Measurements from ENCODE around the gene PVALB.

PVALB gene

DNA sequence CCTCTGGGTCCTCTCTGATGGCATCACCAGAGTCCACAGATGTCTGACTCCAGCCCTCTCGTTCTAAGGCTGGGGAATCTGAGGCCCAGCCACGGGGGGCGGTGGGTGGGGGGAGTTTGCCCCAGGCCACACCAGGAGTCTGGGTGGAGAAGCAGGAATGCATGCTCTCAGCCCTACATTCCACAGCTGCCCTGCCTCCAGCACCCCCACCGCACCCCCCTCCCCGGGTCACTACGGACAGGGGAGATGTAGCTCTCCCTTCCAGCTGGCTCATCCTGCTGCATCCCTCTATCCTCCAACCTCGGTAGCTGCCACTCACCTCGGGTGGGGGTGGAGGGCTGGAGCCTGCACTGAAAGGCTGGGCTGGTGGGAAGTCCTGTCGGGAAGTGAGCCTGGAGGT lies 2.3 kb upstream of the PVALB start:
- TF ChIP-seq, protein P1, sequence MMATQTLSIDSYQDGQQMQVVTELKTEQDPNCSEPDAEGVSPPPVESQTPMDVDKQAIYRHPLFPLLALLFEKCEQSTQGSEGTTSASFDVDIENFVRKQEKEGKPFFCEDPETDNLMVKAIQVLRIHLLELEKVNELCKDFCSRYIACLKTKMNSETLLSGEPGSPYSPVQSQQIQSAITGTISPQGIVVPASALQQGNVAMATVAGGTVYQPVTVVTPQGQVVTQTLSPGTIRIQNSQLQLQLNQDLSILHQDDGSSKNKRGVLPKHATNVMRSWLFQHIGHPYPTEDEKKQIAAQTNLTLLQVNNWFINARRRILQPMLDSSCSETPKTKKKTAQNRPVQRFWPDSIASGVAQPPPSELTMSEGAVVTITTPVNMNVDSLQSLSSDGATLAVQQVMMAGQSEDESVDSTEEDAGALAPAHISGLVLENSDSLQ (IDR thresholded peaks at IDR 0.05) = no peak
- TF ChIP-seq ELF4 (IDR thresholded peaks at IDR 0.05) = no peak
- no peak for TF ChIP-seq SP1 (IDR thresholded peaks at IDR 0.05)
- TF ChIP-seq LEF1 (IDR thresholded peaks at IDR 0.05; ENCODE audit: borderline replicate concordance) = no peak
- TF ChIP-seq L3MBTL2 (conservative IDR thresholded peaks at IDR 0.05) = no peak
- TF ChIP-seq HDGF (IDR thresholded peaks at IDR 0.05; ENCODE audit: borderline replicate concordance) = no peak
- TF ChIP-seq ARNT (IDR thresholded peaks at IDR 0.05) = no peak
- no peak for TF ChIP-seq NFRKB (IDR thresholded peaks at IDR 0.05)
- TF ChIP-seq FOXA1 (IDR thresholded peaks at IDR 0.05) = no peak
- TF ChIP-seq FOXK2 (IDR thresholded peaks at IDR 0.05) = no peak
- TF ChIP-seq ZNF384 (IDR thresholded peaks at IDR 0.05) = no peak
- ChIA-PET CTCF (interaction anchor here (1.3 kb wide), 1 partner anchor 37 kb away, joined by 7 read pairs; no protein-coding TSS in a partner anchor), POLR2A (no interaction called here)
- no peak for DNase-seq (ENCODE audit: extremely low spot score)

DNA sequence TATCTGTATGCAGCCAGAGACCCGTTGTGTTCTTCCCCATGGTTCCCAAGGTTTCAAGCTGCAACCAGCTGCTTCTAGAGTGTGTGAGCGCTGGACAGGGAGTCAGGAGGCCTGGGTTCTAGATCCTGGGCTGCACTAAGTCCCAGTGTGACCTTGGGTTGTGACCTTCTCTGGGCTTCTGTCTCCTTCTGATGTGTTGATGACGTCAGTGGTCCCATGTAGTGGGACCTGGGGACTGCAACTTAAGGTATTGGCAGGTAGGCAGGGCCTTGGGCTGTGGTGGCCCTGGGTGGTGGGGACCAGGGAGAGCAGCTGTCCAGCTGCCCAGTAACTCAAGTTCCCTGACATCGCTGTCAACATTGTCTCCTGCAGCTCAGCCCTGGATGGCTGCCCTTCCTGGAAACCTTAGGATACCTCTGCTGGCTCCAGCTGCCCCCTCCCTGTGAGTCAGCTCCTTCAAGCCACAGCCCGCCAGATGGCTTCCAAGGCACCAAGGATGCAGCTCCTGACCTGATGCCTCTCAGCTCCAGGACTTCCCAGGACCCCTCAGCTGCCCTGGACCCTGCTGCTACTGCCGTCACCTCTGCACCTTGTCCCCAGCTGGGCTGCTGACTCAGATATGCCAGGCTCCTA lies 1.3 kb upstream of the PVALB start:
- ChIA-PET CTCF (interaction anchor here (1.3 kb wide), 1 partner anchor 38 kb away, joined by 7 read pairs; no protein-coding TSS in a partner anchor), POLR2A (interaction anchor here (1.0 kb wide), 1 partner anchor 177 kb away, joined by 3 read pairs; no protein-coding TSS in a partner anchor)
- TF ChIP-seq FOXA1 (IDR thresholded peaks at IDR 0.05) (no peak), ZNF384 (IDR thresholded peaks at IDR 0.05) (no peak), FOXK2 (IDR thresholded peaks at IDR 0.05) (no peak), LEF1 (IDR thresholded peaks at IDR 0.05; ENCODE audit: borderline replicate concordance) (no peak), SP1 (IDR thresholded peaks at IDR 0.05) (no peak), L3MBTL2 (conservative IDR thresholded peaks at IDR 0.05) (no peak), ELF4 (IDR thresholded peaks at IDR 0.05) (no peak), FOXM1 (IDR thresholded peaks at IDR 0.05; ENCODE audit: borderline replicate concordance) (no peak), NFRKB (IDR thresholded peaks at IDR 0.05) (no peak), CTBP1 (IDR thresholded peaks at IDR 0.05; ENCODE audit: borderline replicate concordance) (no peak), BHLHE40 (IDR thresholded peaks at IDR 0.05; ENCODE audit: borderline replicate concordance) (no peak), SUZ12 (IDR thresholded peaks at IDR 0.05) (no peak), HDGF (IDR thresholded peaks at IDR 0.05; ENCODE audit: borderline replicate concordance) (no peak), ARNT (IDR thresholded peaks at IDR 0.05) (no peak)
- TF ChIP-seq, protein P1 (IDR thresholded peaks at IDR 0.05) = no peak
- no peak for DNase-seq (ENCODE audit: extremely low spot score)

DNA sequence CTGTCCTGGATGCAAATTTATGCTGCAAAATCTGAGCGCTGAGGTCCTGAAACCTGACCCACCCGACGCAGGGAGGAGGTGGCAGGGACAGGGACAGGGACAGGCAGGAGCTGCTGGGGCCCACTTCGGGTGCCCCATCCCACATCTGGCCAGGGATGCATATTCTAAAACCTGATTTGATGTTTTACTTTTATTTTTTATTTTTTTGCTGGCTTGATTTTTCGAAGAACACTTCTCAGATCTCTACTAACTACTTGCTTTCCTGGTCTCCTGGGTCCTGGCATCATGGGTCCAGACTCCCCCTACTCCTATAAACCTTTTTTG lies 652 bp upstream of the PVALB start:
- TF ChIP-seq CTBP1 (IDR thresholded peaks at IDR 0.05; ENCODE audit: borderline replicate concordance) = no peak
- TF ChIP-seq BHLHE40 (IDR thresholded peaks at IDR 0.05; ENCODE audit: borderline replicate concordance) = no peak
- TF ChIP-seq, protein P1 (IDR thresholded peaks at IDR 0.05) = no peak
- TF ChIP-seq HDGF (IDR thresholded peaks at IDR 0.05; ENCODE audit: borderline replicate concordance) = no peak
- no peak for TF ChIP-seq FOXM1 (IDR thresholded peaks at IDR 0.05; ENCODE audit: borderline replicate concordance)
- no peak for TF ChIP-seq FOXA1 (IDR thresholded peaks at IDR 0.05)
- TF ChIP-seq ZNF384 (IDR thresholded peaks at IDR 0.05) = no peak
- DNase-seq (ENCODE audit: extremely low spot score) = no peak
- POLR2A ChIA-PET = no interaction called here
- CTCF ChIA-PET = no interaction called here

DNA sequence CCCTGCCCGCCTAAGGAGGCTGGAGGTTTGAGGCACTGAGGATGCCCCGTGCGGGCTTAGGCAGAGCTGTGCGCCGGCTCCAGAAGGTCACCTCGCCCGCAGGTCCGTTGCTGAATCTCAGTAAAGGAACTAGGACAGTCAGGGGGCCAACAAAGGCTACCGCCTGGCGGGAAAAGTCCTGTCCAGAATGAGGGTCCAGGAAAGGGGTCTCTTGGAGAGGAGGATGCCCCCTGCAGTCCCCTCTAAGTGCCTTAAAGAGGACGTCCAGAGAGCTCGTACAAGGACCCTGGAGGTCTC lies 548 bp downstream of the PVALB start:
- no peak for DNase-seq (ENCODE audit: extremely low spot score)
- TF ChIP-seq, protein P1 (IDR thresholded peaks at IDR 0.05) = no peak
- POLR2A ChIA-PET = interaction anchor here (0.6 kb wide), 1 partner anchor 40 kb away, joined by 3 read pairs; the partner anchor contains the start of gene IFT27
- CTCF ChIA-PET = no interaction called here

DNA sequence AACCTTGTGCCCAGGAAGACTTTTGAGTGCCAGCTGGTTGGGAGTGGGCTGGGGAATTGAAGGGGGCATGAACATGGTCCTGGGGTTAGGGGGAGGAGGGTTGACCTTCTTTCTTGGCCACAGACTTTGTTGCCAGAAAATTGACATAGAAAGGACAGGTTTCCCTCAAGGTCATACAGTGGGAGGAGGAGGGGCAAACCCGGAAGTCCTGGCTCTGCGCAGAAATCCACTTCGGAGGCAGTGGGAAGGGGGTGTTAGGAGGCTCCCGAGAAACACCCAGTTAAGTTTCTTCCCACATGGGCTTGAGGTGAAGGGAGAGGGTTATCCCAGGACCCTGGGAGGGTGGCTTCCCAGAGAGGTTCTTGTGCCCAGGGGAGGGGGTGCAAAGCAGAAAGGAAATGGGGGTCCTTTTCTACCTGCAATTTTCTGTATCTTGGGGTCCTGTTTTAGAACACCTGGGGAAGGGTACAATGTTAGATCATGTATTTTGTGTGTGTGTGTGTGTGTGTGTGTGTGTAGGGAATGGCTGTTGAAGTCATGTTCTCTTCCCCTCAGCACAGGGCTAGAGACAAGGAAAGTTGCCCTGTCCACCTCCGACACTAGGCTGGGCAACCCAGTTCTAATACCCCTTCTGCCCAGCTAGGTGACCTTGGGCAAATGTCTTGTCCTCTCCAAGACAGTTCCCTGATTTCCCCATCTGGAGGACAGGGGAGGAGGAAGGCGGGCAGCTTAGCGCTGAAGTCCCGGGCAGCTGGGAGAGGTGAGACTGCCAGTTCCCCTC lies 1.1 kb downstream of the PVALB start:
- ChIA-PET POLR2A (interaction anchor here (0.6 kb wide), 1 partner anchor 40 kb away, joined by 3 read pairs; the partner anchor contains the start of gene IFT27), CTCF (no interaction called here)
- TF ChIP-seq FOXM1 (IDR thresholded peaks at IDR 0.05; ENCODE audit: borderline replicate concordance) = no peak
- TF ChIP-seq NFRKB (IDR thresholded peaks at IDR 0.05) = no peak
- TF ChIP-seq L3MBTL2 (conservative IDR thresholded peaks at IDR 0.05) = no peak
- no peak for TF ChIP-seq ELF4 (IDR thresholded peaks at IDR 0.05)
- no peak for TF ChIP-seq BHLHE40 (IDR thresholded peaks at IDR 0.05; ENCODE audit: borderline replicate concordance)
- no peak for DNase-seq (ENCODE audit: extremely low spot score)

DNA sequence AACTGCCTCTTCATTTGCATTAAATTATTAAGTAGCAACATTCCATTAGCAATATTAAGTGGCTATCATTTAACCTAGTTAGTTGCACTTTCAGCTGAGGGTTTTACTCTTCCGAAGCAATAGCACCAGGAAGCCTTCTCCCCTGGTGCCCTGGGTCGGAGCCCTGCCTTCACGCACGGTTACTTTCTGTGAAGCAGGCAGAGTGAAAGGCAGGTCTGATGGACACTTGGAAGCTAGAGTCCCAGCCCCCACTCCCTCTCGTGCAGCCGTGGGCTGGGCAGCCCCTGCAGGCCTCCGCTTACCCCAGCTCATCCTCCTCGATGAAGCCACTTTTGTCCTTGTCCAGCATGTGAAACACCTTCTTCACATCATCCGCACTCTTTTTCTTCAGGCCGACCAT lies 2.0 kb downstream of the PVALB start:
- no peak for DNase-seq (ENCODE audit: extremely low spot score)
- ChIA-PET CTCF (no interaction called here), POLR2A (no interaction called here)
- TF ChIP-seq ELF4 (IDR thresholded peaks at IDR 0.05) (no peak), LEF1 (IDR thresholded peaks at IDR 0.05; ENCODE audit: borderline replicate concordance) (no peak), HDGF (IDR thresholded peaks at IDR 0.05; ENCODE audit: borderline replicate concordance) (no peak), FOXA1 (IDR thresholded peaks at IDR 0.05) (no peak), TARDBP (IDR thresholded peaks at IDR 0.05) (no peak), SUZ12 (IDR thresholded peaks at IDR 0.05) (no peak), L3MBTL2 (conservative IDR thresholded peaks at IDR 0.05) (no peak), ZNF384 (IDR thresholded peaks at IDR 0.05) (no peak), FOXM1 (IDR thresholded peaks at IDR 0.05; ENCODE audit: borderline replicate concordance) (no peak), BHLHE40 (IDR thresholded peaks at IDR 0.05; ENCODE audit: borderline replicate concordance) (no peak), NFRKB (IDR thresholded peaks at IDR 0.05) (no peak), SP1 (IDR thresholded peaks at IDR 0.05) (no peak)
